Measurements from ENCODE around the gene COL23A1.

Gene COL23A1

DNA sequence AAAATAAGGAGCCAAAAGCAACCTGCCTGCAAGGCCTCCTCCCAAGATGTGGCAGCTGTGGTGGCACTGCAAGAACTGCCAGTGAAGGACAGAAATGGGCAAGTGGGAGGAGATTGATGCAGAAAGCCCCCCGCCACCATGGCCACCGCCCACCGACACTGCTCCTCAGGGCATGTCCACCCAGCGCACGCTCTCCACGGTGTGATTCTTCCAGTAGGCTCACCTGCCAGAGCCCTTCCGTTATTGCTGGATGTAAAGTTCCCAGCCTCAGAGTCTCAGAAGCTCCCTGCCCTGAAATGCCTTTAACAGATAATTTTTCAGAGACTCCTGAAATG lies 202.4 kb downstream of the COL23A1 start:
- no peaks in the 10 kb centered on the region for H3K27me3 ChIP-seq (ENCODE audit: control insufficient read depth, insufficient read depth, low read length)
- no peak overlapping the region for H3K9ac ChIP-seq (ENCODE audit: low read depth, low read length)
- no peak overlapping the region for H3K4me3 ChIP-seq (ENCODE audit: low read depth, low read length)
- H3K4me1 ChIP-seq (ENCODE audit: control insufficient read depth, insufficient read depth, low read length) = peaks cover 7% of the 10 kb centered on the region; the same call in 1 of the 2 replicates
- H3K9me3 ChIP-seq (ENCODE audit: control insufficient read depth, insufficient read depth, low read length) = no peaks in the 10 kb centered on the region
- no peaks in the 10 kb centered on the region for H3K36me3 ChIP-seq (ENCODE audit: control insufficient read depth, insufficient read depth, low read length)
- no peak overlapping the region for H3K27ac ChIP-seq (ENCODE audit: low read depth, low read length)

DNA sequence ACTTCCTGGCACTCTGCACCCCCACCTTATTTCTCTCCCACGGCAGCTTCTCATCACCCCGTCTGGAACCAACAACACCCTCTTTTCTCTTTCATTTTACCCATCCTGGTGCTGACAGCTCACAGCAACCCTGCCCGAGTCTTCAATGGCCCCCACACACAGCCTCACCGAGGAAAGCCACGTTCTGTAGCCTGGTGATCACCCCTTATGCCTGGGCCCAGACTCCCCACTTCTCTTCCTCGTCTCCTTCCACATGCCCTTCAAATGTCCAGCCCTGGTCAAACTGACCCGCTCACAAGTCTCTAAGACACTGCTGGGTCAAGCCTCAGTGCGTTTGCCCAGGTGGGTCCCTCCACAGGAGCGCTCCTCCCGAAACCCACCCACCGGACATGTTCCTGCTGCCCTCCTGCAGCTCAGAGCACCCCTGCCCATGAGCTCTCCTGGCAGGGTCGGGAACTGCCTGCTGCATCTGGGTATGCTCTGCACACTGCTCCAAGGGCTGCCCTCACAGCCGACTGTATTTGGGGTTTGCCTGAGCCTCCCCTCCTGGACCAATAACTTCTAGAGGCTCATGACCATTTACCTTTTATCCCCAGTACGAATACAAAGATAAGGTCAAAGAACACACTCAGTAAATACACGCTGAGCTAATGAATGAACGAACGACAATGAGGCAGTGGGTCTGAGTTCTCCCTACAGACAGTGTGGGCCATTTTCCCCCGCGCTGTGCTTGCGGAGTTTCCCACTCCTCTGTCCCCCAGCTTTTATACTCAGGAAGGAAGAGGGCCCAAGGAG lies 202.9 kb downstream of the COL23A1 start:
- Histone ChIP-seq H3K36me3 (ENCODE audit: control insufficient read depth, insufficient read depth, low read length) (no peaks in the 10 kb centered on the region), H3K4me3 (ENCODE audit: low read depth, low read length) (no peak overlapping the region), H3K27ac (ENCODE audit: low read depth, low read length) (no peak overlapping the region), H3K4me1 (ENCODE audit: control insufficient read depth, insufficient read depth, low read length) (peaks cover 7% of the 10 kb centered on the region; the same call in 1 of the 2 replicates), H3K27me3 (ENCODE audit: control insufficient read depth, insufficient read depth, low read length) (no peaks in the 10 kb centered on the region), H3K9me3 (ENCODE audit: control insufficient read depth, insufficient read depth, low read length) (no peaks in the 10 kb centered on the region), H3K9ac (ENCODE audit: low read depth, low read length) (no peak overlapping the region)

DNA sequence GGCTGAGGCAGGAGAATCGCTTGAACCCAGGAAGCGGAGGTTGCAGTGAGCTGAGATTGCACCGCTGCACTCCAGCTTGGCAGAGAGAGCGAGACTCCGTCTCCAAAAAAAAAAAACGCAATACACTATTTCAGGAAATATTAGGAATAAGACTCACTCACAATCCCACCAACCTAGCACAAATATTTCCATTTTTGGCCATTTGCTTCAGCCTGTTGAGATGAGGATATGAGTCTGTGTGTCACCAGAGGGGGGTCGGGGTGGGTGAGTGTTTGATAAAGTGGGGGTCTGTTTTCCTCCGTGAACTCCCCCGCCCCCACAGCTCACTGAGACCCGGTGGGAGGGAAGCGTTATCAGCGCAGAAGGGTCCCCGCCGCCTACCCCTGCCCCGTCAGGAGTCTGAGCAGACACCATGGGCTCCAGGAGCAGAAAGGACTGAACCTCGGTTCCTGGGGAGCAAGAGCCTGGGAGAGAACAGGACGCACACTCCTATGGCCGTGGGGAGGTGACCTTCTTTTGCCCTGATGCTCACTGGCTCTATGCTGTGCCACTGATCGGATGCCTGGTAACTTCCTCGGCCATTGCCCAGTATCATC lies 203.8 kb downstream of the COL23A1 start:
- Histone ChIP-seq H3K9me3 (ENCODE audit: control insufficient read depth, insufficient read depth, low read length) (no peaks in the 10 kb centered on the region), H3K27me3 (ENCODE audit: control insufficient read depth, insufficient read depth, low read length) (no peaks in the 10 kb centered on the region), H3K4me3 (ENCODE audit: low read depth, low read length) (no peak overlapping the region), H3K36me3 (ENCODE audit: control insufficient read depth, insufficient read depth, low read length) (no peaks in the 10 kb centered on the region), H3K9ac (ENCODE audit: low read depth, low read length) (no peak overlapping the region), H3K4me1 (ENCODE audit: control insufficient read depth, insufficient read depth, low read length) (peaks cover 7% of the 10 kb centered on the region; the same call in 1 of the 2 replicates), H3K27ac (ENCODE audit: low read depth, low read length) (no peak overlapping the region)

- Histone ChIP-seq H3K9me3 (ENCODE audit: control insufficient read depth, insufficient read depth, low read length) (no peaks in the 10 kb centered on the region), H3K27ac (ENCODE audit: low read depth, low read length) (no peak overlapping the region), H3K27me3 (ENCODE audit: control insufficient read depth, insufficient read depth, low read length) (no peaks in the 10 kb centered on the region), H3K36me3 (ENCODE audit: control insufficient read depth, insufficient read depth, low read length) (no peaks in the 10 kb centered on the region), H3K4me1 (ENCODE audit: control insufficient read depth, insufficient read depth, low read length) (peaks cover 7% of the 10 kb centered on the region; the same call in 1 of the 2 replicates), H3K4me3 (ENCODE audit: low read depth, low read length) (no peak overlapping the region), H3K9ac (ENCODE audit: low read depth, low read length) (no peak overlapping the region)
Observed at GRCh38 chr5:178385496-178385890, 204.7 kb downstream of the COL23A1 start.

DNA sequence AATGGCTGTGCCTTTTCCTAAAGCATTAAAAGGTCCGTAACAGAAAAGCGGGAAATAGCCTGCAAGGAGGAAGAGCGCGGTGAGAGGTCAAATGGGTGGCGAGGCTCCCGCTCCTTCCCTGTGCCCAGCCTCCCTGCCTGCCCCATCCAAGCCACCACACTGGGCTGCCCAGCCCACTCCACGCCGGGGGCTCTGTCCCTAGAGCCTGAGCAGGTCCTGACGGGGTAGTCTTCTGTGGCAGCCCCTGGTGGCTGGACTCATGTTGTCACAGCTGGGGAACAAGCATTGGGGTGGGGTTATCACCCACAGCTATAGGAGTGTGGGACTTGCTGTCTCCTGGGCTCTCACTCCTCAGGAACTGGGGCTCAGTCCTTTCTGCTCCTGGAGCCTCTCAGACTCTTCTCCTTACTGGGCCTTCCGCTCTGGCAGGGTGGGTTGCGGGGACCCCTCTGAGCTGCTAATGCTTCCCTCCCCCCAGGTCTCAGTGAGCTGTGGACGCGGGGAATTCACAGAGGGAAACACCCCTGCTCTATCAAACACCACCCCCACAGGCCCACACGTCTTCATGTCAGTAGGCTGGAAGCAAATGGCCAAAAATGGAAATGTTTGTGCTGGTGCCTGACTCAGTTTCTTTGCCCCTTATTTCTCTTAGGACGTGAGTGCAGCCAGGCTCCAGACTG lies 205.2 kb downstream of the COL23A1 start:
- Histone ChIP-seq H3K36me3 (ENCODE audit: control insufficient read depth, insufficient read depth, low read length) (no peaks in the 10 kb centered on the region), H3K4me3 (ENCODE audit: low read depth, low read length) (no peak overlapping the region), H3K4me1 (ENCODE audit: control insufficient read depth, insufficient read depth, low read length) (peaks cover 7% of the 10 kb centered on the region; the same call in 1 of the 2 replicates), H3K9me3 (ENCODE audit: control insufficient read depth, insufficient read depth, low read length) (no peaks in the 10 kb centered on the region), H3K27ac (ENCODE audit: low read depth, low read length) (no peak overlapping the region), H3K9ac (ENCODE audit: low read depth, low read length) (no peak overlapping the region), H3K27me3 (ENCODE audit: control insufficient read depth, insufficient read depth, low read length) (no peaks in the 10 kb centered on the region)

- no peak overlapping the region for H3K27ac ChIP-seq (ENCODE audit: low read depth, low read length)
- H3K27me3 ChIP-seq (ENCODE audit: control insufficient read depth, insufficient read depth, low read length) = no peaks in the 10 kb centered on the region
- no peak overlapping the region for H3K4me3 ChIP-seq (ENCODE audit: low read depth, low read length)
- no peak overlapping the region for H3K9ac ChIP-seq (ENCODE audit: low read depth, low read length)
- H3K36me3 ChIP-seq (ENCODE audit: control insufficient read depth, insufficient read depth, low read length) = no peaks in the 10 kb centered on the region
- peaks cover 7% of the 10 kb centered on the region; the same call in 1 of the 2 replicates for H3K4me1 ChIP-seq (ENCODE audit: control insufficient read depth, insufficient read depth, low read length)
- H3K9me3 ChIP-seq (ENCODE audit: control insufficient read depth, insufficient read depth, low read length) = no peaks in the 10 kb centered on the region
Observed at GRCh38 chr5:178383919-178384815, 206.0 kb downstream of the COL23A1 start.

DNA sequence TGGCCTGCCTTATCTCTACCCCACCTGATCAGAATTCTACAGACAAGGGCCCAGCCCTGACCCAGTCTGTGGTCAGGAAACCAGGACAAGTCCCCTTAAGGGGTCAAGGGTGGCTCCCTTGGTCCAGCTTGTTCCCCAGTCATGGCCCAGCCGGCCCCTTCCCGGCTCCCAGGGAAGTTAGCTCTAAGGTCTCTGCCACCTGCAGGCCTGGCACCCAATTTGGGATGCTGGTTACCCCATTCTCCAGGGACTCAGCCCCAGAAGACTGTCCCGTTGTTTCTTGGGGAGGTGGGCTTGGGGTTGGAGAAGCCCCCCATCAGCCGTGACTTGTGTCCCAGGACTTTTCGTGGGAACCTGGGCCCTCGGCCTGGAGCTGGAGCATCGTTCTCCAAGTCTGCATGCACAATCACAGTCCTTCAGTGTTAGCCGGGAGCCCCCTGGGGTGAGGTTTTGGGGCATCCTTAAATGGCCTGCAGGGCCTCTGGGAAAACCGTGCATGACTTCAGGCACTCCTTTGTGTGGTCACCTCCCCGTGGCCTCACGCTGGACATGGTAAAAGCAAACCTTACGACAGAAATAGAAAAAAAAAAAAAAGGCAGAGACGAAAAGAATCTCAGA lies 206.8 kb downstream of the COL23A1 start:
- Histone ChIP-seq H3K9ac (ENCODE audit: low read depth, low read length) (no peak overlapping the region), H3K27ac (ENCODE audit: low read depth, low read length) (no peak overlapping the region), H3K9me3 (ENCODE audit: control insufficient read depth, insufficient read depth, low read length) (no peaks in the 10 kb centered on the region), H3K4me3 (ENCODE audit: low read depth, low read length) (no peak overlapping the region), H3K36me3 (ENCODE audit: control insufficient read depth, insufficient read depth, low read length) (no peaks in the 10 kb centered on the region), H3K27me3 (ENCODE audit: control insufficient read depth, insufficient read depth, low read length) (no peaks in the 10 kb centered on the region), H3K4me1 (ENCODE audit: control insufficient read depth, insufficient read depth, low read length) (peaks cover 7% of the 10 kb centered on the region; the same call in 1 of the 2 replicates)

- Histone ChIP-seq H3K4me1 (ENCODE audit: control insufficient read depth, insufficient read depth, low read length) (peaks cover 7% of the 10 kb centered on the region; the same call in 1 of the 2 replicates), H3K27me3 (ENCODE audit: control insufficient read depth, insufficient read depth, low read length) (no peaks in the 10 kb centered on the region), H3K9ac (ENCODE audit: low read depth, low read length) (no peak overlapping the region)
Observed at GRCh38 chr5:178382754-178383164, 207.4 kb downstream of the COL23A1 start.

GRCh38 chr5:178381921-178382695 lies 208.1 kb downstream of the COL23A1 start:
- Histone ChIP-seq H3K9me3 (ENCODE audit: control insufficient read depth, insufficient read depth, low read length) (no peaks in the 10 kb centered on the region), H3K27me3 (ENCODE audit: control insufficient read depth, insufficient read depth, low read length) (no peaks in the 10 kb centered on the region), H3K27ac (ENCODE audit: low read depth, low read length) (no peak overlapping the region), H3K9ac (ENCODE audit: low read depth, low read length) (no peak overlapping the region), H3K4me1 (ENCODE audit: control insufficient read depth, insufficient read depth, low read length) (peaks cover 6% of the 10 kb centered on the region; the same call in 1 of the 2 replicates), H3K4me3 (ENCODE audit: low read depth, low read length) (no peak overlapping the region), H3K36me3 (ENCODE audit: control insufficient read depth, insufficient read depth, low read length) (no peaks in the 10 kb centered on the region)

More at GRCh38 chr5:178382754-178383164, 207.4 kb downstream of the COL23A1 start:
- Histone ChIP-seq H3K36me3 (ENCODE audit: control insufficient read depth, insufficient read depth, low read length) (no peaks in the 10 kb centered on the region), H3K9me3 (ENCODE audit: control insufficient read depth, insufficient read depth, low read length) (no peaks in the 10 kb centered on the region), H3K27ac (ENCODE audit: low read depth, low read length) (no peak overlapping the region), H3K4me3 (ENCODE audit: low read depth, low read length) (no peak overlapping the region)

All from HUES48 (cell line).